Measurements from ENCODE around the gene PXDC1.

- TF ChIP-seq EP300 (conservative IDR thresholded peaks at IDR 0.05; ENCODE audit: poor library complexity, severe bottlenecking) (no peak), CTCF (IDR thresholded peaks at IDR 0.05; ENCODE audit: poor library complexity, severe bottlenecking) (no peak), SMC3 (conservative IDR thresholded peaks at IDR 0.05; ENCODE audit: poor library complexity) (no peak), POLR2AphosphoS5 (IDR thresholded peaks at IDR 0.05) (no peak), EZH2 (IDR thresholded peaks at IDR 0.05; ENCODE audit: borderline replicate concordance, insufficient read depth, low read length, poor library complexity, severe bottlenecking) (no peak), REST (IDR thresholded peaks at IDR 0.05; ENCODE audit: borderline replicate concordance) (no peak)
Measured at GRCh38 chr6:3782876-3783832, 31.6 kb upstream of the PXDC1 start.

Measured in neural cell (in vitro differentiated cells).